NCI-H748 treated with DMSO at 0.1 percent for 48 hours (cell line): ENCODE measurements around the gene DTX3.
A peak's percentile ranks its signal among the peaks of the same experiment; 100 is the strongest.
"Not testable (repeated sequence)": the region's sequence is repeated elsewhere in the genome, so short reads cannot be mapped to it uniquely, and the experiment has no call there.

ENCODE experiments used
- DNase-seq: peaks from one replicate; lab custom pipeline; 2025; lab: John Stamatoyannopoulos, UW

DTX3 gene

DNA sequence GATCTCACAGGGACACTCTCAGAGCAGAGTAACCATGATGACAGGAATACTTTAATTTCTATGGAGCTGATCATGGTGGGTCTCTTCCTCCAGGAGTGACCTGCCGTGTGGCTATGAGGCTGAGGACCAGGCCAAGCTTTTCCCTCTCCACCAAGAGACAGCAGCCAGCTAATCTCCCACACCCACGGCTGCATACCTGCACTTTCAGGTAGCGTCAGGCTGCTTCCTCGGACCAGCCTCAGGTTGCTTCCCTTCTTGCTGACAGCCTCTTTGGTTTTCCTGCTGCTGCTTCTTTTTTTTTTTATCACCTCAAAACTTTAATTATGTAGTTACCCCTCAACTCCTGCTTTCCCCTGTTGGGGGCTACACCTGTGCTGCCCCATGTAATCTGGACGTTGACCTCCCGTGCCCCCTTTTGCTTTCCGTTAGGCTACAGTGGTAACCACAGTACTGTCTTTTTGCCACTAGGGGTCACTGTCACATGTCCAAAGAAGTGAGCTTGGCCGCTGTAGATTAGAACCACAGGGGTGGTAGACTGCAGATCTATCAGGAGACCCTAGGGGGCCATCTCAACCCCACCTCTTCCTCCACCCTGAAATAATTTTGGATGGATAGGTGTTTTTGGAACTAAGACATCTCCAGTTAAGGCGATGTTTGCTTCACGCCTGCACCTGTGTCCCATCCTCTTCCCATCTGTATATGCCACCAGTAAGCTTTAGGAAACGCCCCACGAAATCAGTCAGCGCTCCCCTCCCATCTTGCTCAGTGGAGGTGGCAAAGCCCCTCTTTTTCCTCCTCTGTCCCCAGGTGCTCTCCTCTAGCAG is 21.4 kb upstream of the DTX3 start:
- DNase-seq: peak; percentile 70

DNA sequence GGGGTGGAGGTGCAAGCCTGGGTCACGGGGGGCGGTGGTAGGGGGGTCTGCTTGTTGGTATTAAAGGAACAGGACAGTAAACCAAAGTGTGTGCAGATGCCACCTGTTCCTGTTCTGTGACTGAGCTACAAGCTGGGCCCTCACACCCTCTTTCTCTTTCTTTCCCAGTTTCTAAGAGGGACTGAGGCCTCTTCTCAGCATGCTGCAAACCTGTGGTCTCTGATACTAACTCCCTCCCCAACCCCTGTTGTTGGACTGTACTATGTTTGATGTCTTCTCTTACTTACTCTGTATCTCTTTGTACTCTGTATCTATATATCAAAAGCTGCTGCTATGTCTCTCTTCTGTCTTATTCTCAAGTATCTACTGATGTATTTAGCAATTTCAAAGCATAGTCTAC is 20.6 kb upstream of the DTX3 start:
- no peak for DNase-seq

GRCh38 chr12:57584690-57585089 is 19.9 kb upstream of the DTX3 start:
- DNase-seq: no peak

GRCh38 chr12:57585156-57585555 is 19.5 kb upstream of the DTX3 start:
- no peak for DNase-seq

DNA sequence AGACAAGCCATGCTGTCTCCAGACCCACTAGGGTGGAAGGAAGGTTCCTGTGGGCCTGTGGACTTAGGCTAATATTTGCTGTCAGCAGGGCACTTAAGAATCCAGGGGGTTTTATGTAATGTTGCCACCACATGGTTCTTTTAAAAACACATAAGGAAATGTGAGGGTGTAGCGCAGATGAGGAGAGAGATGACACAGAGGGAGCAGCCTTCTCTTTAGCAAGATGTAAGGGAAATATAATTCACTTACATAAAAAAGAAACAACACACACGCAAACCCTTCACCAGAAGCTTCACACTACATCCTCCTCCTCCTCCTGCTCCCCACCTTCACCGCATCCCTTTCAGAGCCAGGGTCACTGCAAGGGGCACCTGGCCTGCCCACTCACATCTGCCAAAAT is 18.5 kb upstream of the DTX3 start:
- DNase-seq: no peak

DNA sequence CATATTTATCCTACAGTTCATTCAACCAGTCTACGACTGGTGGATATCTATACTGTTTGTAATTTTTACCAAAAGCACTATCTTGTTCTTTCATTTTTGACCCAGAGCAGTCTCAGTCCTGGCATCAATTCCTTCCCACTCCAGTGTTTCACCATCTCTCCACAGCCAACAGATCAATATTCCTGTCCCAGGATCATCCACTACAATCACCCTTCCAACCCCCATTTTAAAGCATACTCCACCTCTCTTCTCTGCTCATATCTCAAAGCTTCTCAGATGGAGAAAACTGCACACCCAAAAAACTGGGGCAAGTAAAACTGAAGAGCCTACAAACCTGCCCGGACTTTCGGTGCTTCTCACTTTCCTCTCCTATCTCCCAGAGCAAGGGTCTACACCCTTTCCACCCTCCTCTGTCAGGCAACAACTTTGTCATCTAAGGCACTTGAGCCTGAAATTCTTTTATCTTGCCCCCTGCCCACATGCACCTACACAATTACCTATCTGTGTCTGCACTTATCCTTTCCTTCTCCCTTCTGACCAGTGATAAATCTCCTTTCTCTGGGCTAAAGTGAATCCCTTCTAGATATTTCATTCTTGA is 17.7 kb upstream of the DTX3 start:
- DNase-seq: no peak

GRCh38 chr12:57588951-57589610 is 15.5 kb upstream of the DTX3 start:
- not testable (repeated sequence) for DNase-seq

GRCh38 chr12:57590479-57590863 is 14.2 kb upstream of the DTX3 start:
- DNase-seq: no peak

DNA sequence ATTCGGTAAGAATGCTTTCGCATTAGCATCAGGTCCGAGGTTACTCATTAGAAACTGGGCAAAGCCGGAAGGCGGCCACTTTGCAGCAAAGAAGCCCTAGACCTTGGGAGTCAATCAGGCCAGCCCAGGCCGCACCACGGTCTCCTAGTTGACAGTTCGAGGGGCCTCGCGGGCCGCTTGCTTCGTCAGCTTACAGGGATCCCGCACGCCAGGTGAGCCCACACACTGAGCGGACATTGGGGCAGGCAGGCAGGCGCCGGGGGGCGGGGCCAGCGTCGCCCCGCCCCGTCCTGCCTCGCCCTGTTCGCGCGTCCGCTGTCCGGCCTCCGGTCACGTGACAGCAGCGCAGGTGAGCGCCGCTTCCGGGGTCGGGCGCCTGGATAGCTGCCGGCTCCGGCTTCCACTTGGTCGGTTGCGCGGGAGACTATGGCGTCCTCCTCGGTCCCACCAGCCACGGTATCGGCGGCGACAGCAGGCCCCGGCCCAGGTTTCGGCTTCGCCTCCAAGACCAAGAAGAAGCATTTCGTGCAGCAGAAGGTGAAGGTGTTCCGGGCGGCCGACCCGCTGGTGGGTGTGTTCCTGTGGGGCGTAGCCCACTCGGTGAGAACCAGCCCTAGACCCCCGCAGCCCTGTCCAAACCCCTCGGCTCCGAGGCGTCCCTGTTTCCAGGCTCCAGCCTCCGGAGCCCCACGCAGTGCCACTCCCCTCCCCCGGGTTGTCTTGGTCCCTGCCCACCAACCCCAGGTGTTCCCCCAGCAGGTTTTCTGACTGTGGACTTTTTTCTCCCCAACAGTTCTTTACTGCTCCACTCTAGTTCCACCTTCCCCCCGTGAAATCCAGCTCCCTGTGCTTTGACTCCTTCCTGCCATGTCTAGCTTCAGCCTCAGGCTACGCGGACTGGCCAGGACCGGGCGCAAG is 13.5 kb upstream of the DTX3 start, which contains the start of gene PIP4K2C:
PIP4K2C (plus strand) TSS at position 329 of the 918 bp plus-strand sequence; CDS start at position 427, 98 bp downstream.
- DNase-seq: peak; percentile 82

DNA sequence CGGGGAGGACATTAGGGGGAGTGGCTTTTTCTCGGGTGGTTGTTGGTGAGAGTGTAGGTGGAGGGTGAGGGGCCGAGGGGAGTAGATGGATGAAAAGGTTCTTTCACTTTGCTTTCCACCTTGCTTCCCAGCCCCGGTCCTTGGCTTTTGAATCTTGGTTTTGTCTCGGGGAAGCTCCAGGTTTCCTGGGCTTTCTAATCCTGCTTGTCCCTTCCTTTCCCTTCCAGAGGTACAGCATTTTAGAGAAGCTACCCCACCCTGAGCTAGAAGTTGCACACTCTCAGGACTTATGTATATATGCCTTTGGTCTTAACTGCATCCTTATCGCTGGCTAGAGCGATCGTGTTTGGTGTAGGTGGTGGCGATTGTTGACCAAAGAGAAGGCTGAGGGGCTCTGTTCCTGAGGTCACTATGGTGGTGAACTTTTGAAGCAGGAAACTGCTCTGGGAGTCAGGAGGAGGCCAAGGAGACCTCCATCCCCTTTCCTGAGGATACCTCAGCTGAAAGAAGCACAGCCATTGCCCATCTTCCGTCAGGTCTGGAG is 12.8 kb upstream of the DTX3 start:
- DNase-seq: no peak

DNA sequence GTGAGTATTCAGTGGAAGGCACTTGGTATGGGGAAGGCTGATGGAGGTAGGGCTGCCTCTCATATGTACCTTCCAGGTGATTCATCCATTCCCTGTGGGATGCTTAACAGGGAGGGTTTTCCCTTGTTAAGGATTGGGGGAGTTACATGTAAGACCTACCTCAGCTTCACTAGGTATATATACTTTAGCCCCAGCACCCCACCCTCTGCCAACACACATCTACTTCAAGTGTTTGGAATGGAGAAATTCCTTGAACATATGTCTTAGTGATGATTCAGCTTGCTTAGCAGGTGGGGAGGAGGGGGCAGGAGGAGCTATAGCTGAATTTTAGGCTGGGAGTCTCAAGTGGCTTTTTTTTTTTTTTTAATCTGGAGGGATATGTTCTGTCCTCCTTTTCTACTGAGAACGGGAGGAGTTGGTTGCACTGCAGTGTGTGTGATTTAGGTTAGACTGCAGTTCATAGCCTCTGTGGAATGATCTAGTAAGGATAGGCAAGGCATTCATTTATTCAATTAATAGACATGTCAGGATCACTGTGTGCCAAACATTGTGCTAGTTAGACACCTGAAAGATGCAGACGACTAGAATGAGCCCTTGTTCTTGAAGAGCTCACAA is 12.0 kb upstream of the DTX3 start:
- no peak for DNase-seq

- no peak for DNase-seq
These were observed 11.4 kb upstream of the DTX3 start for GRCh38 chr12:57593187-57593586.

GRCh38 chr12:57600395-57600794 is 4.2 kb upstream of the DTX3 start:
- DNase-seq: no peak

GRCh38 chr12:57602544-57602943 is 2.1 kb upstream of the DTX3 start:
- DNase-seq: no peak

DNA sequence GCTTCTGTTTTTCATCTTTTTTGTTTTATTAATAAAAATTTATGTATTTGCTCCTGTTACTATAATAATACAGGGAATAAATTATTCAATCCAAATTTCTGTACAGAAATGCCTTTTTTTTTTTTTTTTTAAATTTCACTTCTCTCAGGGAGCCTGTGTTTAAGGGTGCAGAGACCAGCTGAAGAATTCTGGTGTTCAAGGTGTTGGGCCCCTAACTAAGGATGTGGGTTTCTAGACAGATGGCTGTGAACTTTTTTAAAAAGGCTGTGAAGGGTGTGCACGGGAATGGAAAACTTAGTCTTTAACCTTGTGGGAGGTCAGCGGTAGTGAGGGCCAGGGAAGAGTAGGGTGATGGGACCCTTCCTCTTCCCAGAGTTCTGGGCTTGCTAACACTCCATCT is 1.3 kb upstream of the DTX3 start:
- no peak for DNase-seq

DNA sequence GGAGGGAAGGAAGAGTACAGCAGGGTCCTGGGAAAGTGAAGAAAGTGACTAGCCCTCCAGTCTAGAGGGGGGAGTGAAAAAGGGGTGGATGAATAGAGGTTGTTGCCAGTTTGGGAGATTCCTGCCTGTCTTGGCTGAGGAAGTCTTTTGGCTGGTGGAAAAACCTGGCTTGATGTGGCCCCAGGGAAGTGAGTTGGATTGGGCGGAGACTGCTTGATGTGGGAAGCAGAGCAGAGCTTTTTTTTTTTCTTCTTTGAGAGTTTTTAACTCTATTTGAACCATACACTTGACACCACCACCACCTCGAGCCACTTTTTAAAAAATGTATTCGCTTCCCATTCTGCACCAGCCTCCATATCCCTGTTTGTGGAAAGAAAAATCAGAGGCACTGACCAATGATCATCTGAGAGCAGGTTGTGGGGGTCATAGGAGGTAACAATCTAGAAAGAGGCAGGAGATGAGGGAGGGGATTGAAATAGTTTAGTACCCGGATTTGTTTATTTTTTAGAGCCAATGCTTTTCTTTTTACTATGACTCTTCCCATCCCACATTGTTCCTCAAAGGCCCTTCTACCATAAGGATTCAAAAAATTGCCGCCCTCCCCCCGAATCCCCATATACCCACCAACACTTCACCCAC is 690 bp upstream of the DTX3 start:
- DNase-seq: no peak

GRCh38 chr12:57604992-57605810 is 577 bp downstream of the DTX3 start:
- no peak for DNase-seq

- DNase-seq: no peak
These were observed 1.2 kb downstream of the DTX3 start for GRCh38 chr12:57605811-57606311.

DNA sequence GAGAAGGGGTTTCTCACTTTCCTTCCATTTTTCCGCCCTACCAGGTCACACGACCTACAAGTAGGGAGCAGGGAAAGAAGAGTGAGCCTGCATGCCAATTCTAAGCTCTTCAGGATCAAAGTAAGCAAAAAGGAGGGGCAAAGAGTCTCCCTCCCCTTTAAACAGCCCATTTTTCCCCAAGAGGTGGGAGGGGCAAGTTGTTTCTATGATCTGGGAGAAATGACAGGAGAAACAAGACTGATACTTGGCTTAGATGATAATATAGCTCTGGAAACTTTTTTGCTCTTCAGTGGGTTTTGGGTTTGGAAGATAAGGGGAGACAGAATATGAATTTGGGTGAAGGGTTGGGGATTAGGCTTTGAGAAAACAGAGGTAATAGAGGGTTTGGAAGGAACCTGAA is 1.8 kb downstream of the DTX3 start:
- DNase-seq: no peak

DNA sequence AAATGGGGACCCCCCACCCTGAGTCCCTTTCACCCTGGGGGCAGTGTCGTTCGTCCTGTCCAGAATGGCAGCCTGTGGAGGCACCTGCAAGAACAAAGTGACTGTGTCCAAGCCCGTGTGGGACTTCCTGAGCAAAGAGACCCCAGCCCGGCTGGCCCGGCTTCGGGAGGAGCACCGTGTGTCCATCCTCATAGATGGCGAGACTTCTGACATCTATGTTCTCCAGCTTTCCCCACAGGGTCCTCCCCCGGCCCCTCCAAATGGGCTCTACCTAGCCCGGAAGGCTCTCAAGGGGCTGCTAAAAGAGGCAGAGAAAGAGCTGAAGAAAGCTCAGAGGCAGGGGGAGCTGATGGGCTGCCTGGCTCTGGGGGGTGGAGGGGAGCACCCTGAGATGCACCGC is 2.2 kb downstream of the DTX3 start:
- no peak for DNase-seq
